Measurements from ENCODE around the gene EFNB1. TPM values are rescaled to one million over a fixed set of nuclear protein-coding genes. Genes with fewer than 3 reads are reported as not detected.

Gene EFNB1
- polyA plus RNA-seq, 1 donor (not counting 4 experiments of a cell fraction or from before 2014, with no cell fraction given): 90.3 TPM

- Histone ChIP-seq H3K9ac (ENCODE audit: control insufficient read depth, extremely low read depth, insufficient read depth, low read length) (no peak overlapping the region), H3K27me3 (ENCODE audit: control insufficient read depth, extremely low read depth, insufficient read depth, low read length) (no peaks in the 10 kb centered on the region), H3K27ac (ENCODE audit: control insufficient read depth, insufficient read depth, low read length) (no peak overlapping the region), H3K4me3 (ENCODE audit: control insufficient read depth in 2 of 3, extremely low read depth in 1 of 3, insufficient read depth in 2 of 3, low read depth in 1 of 3, low read length in 3 of 3) (no peak overlapping the region), H3K9me3 (ENCODE audit: control insufficient read depth, low read depth, low read length) (no peaks in the 10 kb centered on the region), H2AFZ (ENCODE audit: control insufficient read depth, low read length) (no peak overlapping the region), H3K79me2 (ENCODE audit: control insufficient read depth, insufficient read depth, low read length) (peaks cover 4% of the 10 kb centered on the region), H3K9me1 (ENCODE audit: control insufficient read depth, extremely low read depth, insufficient read depth, low read length) (no peaks in the 10 kb centered on the region), H3K36me3 (ENCODE audit: control insufficient read depth in 2 of 2, extremely low read depth in 1 of 2, insufficient read depth in 2 of 2, low read length in 2 of 2) (no peaks in the 10 kb centered on the region), H4K20me1 (ENCODE audit: control insufficient read depth, extremely low read depth, insufficient read depth, low read length) (peaks cover under 1% of the 10 kb centered on the region), H3K4me1 (ENCODE audit: control insufficient read depth, extremely low read depth, insufficient read depth, low read length) (peaks cover 23% of the 10 kb centered on the region), H3K4me2 (ENCODE audit: control insufficient read depth, extremely low read depth, insufficient read depth, low read depth, low read length) (no peak overlapping the region)
- dilution Hi-C loops (cut with MboI; ENCODE audit: extremely low pct_ligation_motif_present, low sequenced_read_pairs): no loop called here
- FAIRE-seq (no peak), DNase-seq (ENCODE audit: low read depth, low spot score) (no peak)
- TF ChIP-seq EZH2 (IDR thresholded peaks at IDR 0.05; ENCODE audit: low read length): no peak
- TF ChIP-seq CTCF (optimal IDR thresholded peaks at IDR 0.05 in 1 of 3, IDR thresholded peaks at IDR 0.05 in 1 of 3, conservative IDR thresholded peaks at IDR 0.05 in 1 of 3; ENCODE audit: extremely low read depth in 1 of 3, insufficient read depth in 2 of 3, low read length in 3 of 3): no peak
Measured at GRCh38 chrX:68824152-68824433, 4.7 kb upstream of the EFNB1 start.

GRCh38 chrX:68824565-68825125 lies 4.2 kb upstream of the EFNB1 start:
- no peak for FAIRE-seq
- Histone ChIP-seq H3K9me1 (ENCODE audit: control insufficient read depth, extremely low read depth, insufficient read depth, low read length) (no peaks in the 10 kb centered on the region), H3K9ac (ENCODE audit: control insufficient read depth, extremely low read depth, insufficient read depth, low read length) (no peak overlapping the region), H3K79me2 (ENCODE audit: control insufficient read depth, insufficient read depth, low read length) (peaks cover 10% of the 10 kb centered on the region), H3K4me3 (ENCODE audit: control insufficient read depth in 2 of 3, extremely low read depth in 1 of 3, insufficient read depth in 2 of 3, low read depth in 1 of 3, low read length in 3 of 3) (no peak overlapping the region), H3K27ac (ENCODE audit: control insufficient read depth, insufficient read depth, low read length) (no peak overlapping the region), H3K4me1 (ENCODE audit: control insufficient read depth, extremely low read depth, insufficient read depth, low read length) (peaks cover 23% of the 10 kb centered on the region), H3K9me3 (ENCODE audit: control insufficient read depth, low read depth, low read length) (no peaks in the 10 kb centered on the region), H3K27me3 (ENCODE audit: control insufficient read depth, extremely low read depth, insufficient read depth, low read length) (no peaks in the 10 kb centered on the region), H3K36me3 (ENCODE audit: control insufficient read depth in 2 of 2, extremely low read depth in 1 of 2, insufficient read depth in 2 of 2, low read length in 2 of 2) (no peaks in the 10 kb centered on the region), H3K4me2 (ENCODE audit: control insufficient read depth, extremely low read depth, insufficient read depth, low read depth, low read length) (no peak overlapping the region), H4K20me1 (ENCODE audit: control insufficient read depth, extremely low read depth, insufficient read depth, low read length) (peaks cover 3% of the 10 kb centered on the region), H2AFZ (ENCODE audit: control insufficient read depth, low read length) (no peak overlapping the region)
- DNase-seq (ENCODE audit: low read depth, low spot score): no peak
- dilution Hi-C loops (cut with MboI; ENCODE audit: extremely low pct_ligation_motif_present, low sequenced_read_pairs): no loop called here
- TF ChIP-seq CTCF (optimal IDR thresholded peaks at IDR 0.05 in 1 of 3, IDR thresholded peaks at IDR 0.05 in 1 of 3, conservative IDR thresholded peaks at IDR 0.05 in 1 of 3; ENCODE audit: extremely low read depth in 1 of 3, insufficient read depth in 2 of 3, low read length in 3 of 3) (no peak), EZH2 (IDR thresholded peaks at IDR 0.05; ENCODE audit: low read length) (no peak)
